ENCODE data around the gene GIPC3.

The GIPC3 gene

GRCh38 chr19:3603121-3603811, 18.0 kb downstream of the GIPC3 start:
- no peaks in the 10 kb centered on the region for H3K27me3 ChIP-seq (ENCODE audit: control insufficient read depth in 1 of 2, insufficient read depth in 2 of 2, low read length in 2 of 2)
- H3K27ac ChIP-seq (ENCODE audit: low read depth, low read length): no peak overlapping the region
- no peaks in the 10 kb centered on the region for H3K9me3 ChIP-seq (ENCODE audit: low read length)
- H3K4me3 ChIP-seq (ENCODE audit: low read depth in 1 of 2, low read length in 2 of 2): no peak overlapping the region
- H3K9ac ChIP-seq (ENCODE audit: low read length): no peak overlapping the region
- H3K36me3 ChIP-seq (ENCODE audit: insufficient read depth, low read length): no peaks in the 10 kb centered on the region
- H3K4me1 ChIP-seq (ENCODE audit: insufficient read depth, low read length): peaks cover 13% of the 10 kb centered on the region

GRCh38 chr19:3604227-3604986, 19.1 kb downstream of the GIPC3 start:
- Histone ChIP-seq H3K4me3 (ENCODE audit: low read depth in 1 of 2, low read length in 2 of 2) (no peak overlapping the region), H3K36me3 (ENCODE audit: insufficient read depth, low read length) (no peaks in the 10 kb centered on the region), H3K9ac (ENCODE audit: low read length) (no peak overlapping the region), H3K9me3 (ENCODE audit: low read length) (no peaks in the 10 kb centered on the region), H3K27ac (ENCODE audit: low read depth, low read length) (no peak overlapping the region), H3K27me3 (ENCODE audit: control insufficient read depth in 1 of 2, insufficient read depth in 2 of 2, low read length in 2 of 2) (no peaks in the 10 kb centered on the region), H3K4me1 (ENCODE audit: insufficient read depth, low read length) (peaks cover 13% of the 10 kb centered on the region)

- no peak overlapping the region for H3K9ac ChIP-seq (ENCODE audit: low read length)
- H3K4me3 ChIP-seq (ENCODE audit: low read depth in 1 of 2, low read length in 2 of 2): no peak overlapping the region
- no peaks in the 10 kb centered on the region for H3K9me3 ChIP-seq (ENCODE audit: low read length)
- no peaks in the 10 kb centered on the region for H3K36me3 ChIP-seq (ENCODE audit: insufficient read depth, low read length)
- peaks cover 13% of the 10 kb centered on the region for H3K4me1 ChIP-seq (ENCODE audit: insufficient read depth, low read length)
- H3K27ac ChIP-seq (ENCODE audit: low read depth, low read length): no peak overlapping the region
- H3K27me3 ChIP-seq (ENCODE audit: control insufficient read depth in 1 of 2, insufficient read depth in 2 of 2, low read length in 2 of 2): no peaks in the 10 kb centered on the region
These were observed 19.7 kb downstream of the GIPC3 start for GRCh38 chr19:3604987-3605343.

- Histone ChIP-seq H3K4me1 (ENCODE audit: insufficient read depth, low read length) (peaks cover 13% of the 10 kb centered on the region), H3K4me3 (ENCODE audit: low read depth in 1 of 2, low read length in 2 of 2) (peak overlapping the region in 1 of 2 donors; percentile 54), H3K9ac (ENCODE audit: low read length) (no peak overlapping the region), H3K27ac (ENCODE audit: low read depth, low read length) (no peak overlapping the region), H3K27me3 (ENCODE audit: control insufficient read depth in 1 of 2, insufficient read depth in 2 of 2, low read length in 2 of 2) (no peaks in the 10 kb centered on the region), H3K36me3 (ENCODE audit: insufficient read depth, low read length) (no peaks in the 10 kb centered on the region), H3K9me3 (ENCODE audit: low read length) (no peaks in the 10 kb centered on the region)
These were observed 20.1 kb downstream of the GIPC3 start for GRCh38 chr19:3605361-3605760.

DNA sequence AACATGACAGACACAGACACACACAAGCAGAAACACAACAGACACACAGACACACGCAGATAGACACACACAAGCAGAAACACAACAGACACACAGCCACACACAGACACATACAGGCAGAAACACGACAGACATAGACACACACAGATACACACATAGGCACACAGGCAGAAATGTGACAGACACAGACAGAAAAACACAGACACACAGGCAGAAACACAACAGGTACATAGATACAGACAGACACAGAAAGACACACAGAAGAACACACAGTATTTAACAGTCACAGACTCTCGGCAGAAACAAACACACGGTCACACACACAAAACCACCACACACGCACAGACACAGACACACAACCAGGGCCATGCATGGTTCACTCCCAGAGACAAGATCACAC, 20.5 kb downstream of the GIPC3 start:
- H3K9ac ChIP-seq (ENCODE audit: low read length): no peak overlapping the region
- H3K27ac ChIP-seq (ENCODE audit: low read depth, low read length): no peak overlapping the region
- H3K36me3 ChIP-seq (ENCODE audit: insufficient read depth, low read length): no peaks in the 10 kb centered on the region
- H3K4me3 ChIP-seq (ENCODE audit: low read depth in 1 of 2, low read length in 2 of 2): peak overlapping the region in 1 of 2 donors; percentile 54
- peaks cover 13% of the 10 kb centered on the region for H3K4me1 ChIP-seq (ENCODE audit: insufficient read depth, low read length)
- no peaks in the 10 kb centered on the region for H3K27me3 ChIP-seq (ENCODE audit: control insufficient read depth in 1 of 2, insufficient read depth in 2 of 2, low read length in 2 of 2)
- H3K9me3 ChIP-seq (ENCODE audit: low read length): no peaks in the 10 kb centered on the region

- no peaks in the 10 kb centered on the region for H3K27me3 ChIP-seq (ENCODE audit: control insufficient read depth in 1 of 2, insufficient read depth in 2 of 2, low read length in 2 of 2)
- H3K27ac ChIP-seq (ENCODE audit: low read depth, low read length): no peak overlapping the region
- H3K9me3 ChIP-seq (ENCODE audit: low read length): no peaks in the 10 kb centered on the region
- no peak overlapping the region for H3K9ac ChIP-seq (ENCODE audit: low read length)
- H3K4me1 ChIP-seq (ENCODE audit: insufficient read depth, low read length): peaks cover 13% of the 10 kb centered on the region
- peaks cover 3% of the 10 kb centered on the region for H3K36me3 ChIP-seq (ENCODE audit: insufficient read depth, low read length)
- peak overlapping the region; percentile 54 to 68 for H3K4me3 ChIP-seq (ENCODE audit: low read depth in 1 of 2, low read length in 2 of 2)
These were observed 21.0 kb downstream of the GIPC3 start for GRCh38 chr19:3606174-3606689.

GRCh38 chr19:3606690-3607289, 21.5 kb downstream of the GIPC3 start, which contains the start of gene TBXA2R:
TSS of gene TBXA2R (minus strand) at chr19:3606875. CDS start at chr19:3600634, 6,241 bp downstream.
- peaks cover 13% of the 10 kb centered on the region for H3K4me1 ChIP-seq (ENCODE audit: insufficient read depth, low read length)
- peaks cover 9% of the 10 kb centered on the region for H3K36me3 ChIP-seq (ENCODE audit: insufficient read depth, low read length)
- H3K9ac ChIP-seq (ENCODE audit: low read length): no peak within 1 kb of the TSS
- H3K9me3 ChIP-seq (ENCODE audit: low read length): no peaks in the 10 kb centered on the region
- no peaks in the 10 kb centered on the region for H3K27me3 ChIP-seq (ENCODE audit: control insufficient read depth in 1 of 2, insufficient read depth in 2 of 2, low read length in 2 of 2)
- peak within 1 kb of the TSS; percentile 54 to 68 for H3K4me3 ChIP-seq (ENCODE audit: low read depth in 1 of 2, low read length in 2 of 2)
- H3K27ac ChIP-seq (ENCODE audit: low read depth, low read length): peak within 1 kb of the TSS; percentile 79

DNA sequence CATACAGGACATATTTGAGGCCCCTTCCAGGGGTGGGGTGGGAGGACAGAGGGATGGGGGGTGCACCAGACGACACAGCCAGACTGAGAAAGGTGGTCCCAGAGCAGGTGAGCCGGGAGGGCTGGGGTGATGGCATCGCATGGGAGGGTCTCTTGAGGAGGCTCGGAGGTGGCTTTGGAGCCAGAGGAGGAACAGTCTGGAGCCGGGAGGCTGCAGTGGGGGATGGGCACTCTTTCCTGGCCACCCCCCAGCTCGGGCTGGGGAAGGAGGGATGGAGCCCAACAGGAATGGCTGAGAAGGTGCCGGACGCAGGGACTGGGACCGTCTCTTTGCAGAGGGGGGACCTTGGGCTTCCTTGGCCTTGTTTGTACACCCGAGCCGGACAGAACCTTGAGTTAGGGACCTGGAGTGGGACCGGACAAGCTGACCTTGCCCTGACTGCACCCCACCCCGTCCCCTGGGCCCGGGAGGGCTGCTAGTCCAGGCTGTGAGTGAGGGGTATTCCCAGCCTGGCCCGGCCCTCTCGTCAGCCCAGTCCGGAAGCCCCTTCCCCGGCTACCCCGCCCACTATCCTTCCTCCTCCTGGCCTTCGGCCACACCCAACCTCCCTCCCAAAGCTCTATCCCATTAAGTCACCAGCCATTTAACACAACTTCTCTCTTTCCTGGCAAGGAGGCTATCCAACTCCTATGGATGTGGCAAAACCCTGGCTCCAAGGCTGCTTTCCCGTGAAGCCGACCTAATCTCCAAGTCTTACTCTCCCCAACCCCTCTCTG, 22.2 kb downstream of the GIPC3 start:
- Histone ChIP-seq H3K9ac (ENCODE audit: low read length) (no peak overlapping the region), H3K36me3 (ENCODE audit: insufficient read depth, low read length) (peaks cover 13% of the 10 kb centered on the region), H3K27me3 (ENCODE audit: control insufficient read depth in 1 of 2, insufficient read depth in 2 of 2, low read length in 2 of 2) (no peaks in the 10 kb centered on the region), H3K9me3 (ENCODE audit: low read length) (no peaks in the 10 kb centered on the region), H3K27ac (ENCODE audit: low read depth, low read length) (peak overlapping the region; percentile 79), H3K4me3 (ENCODE audit: low read depth in 1 of 2, low read length in 2 of 2) (peak overlapping the region; percentile 54 to 68), H3K4me1 (ENCODE audit: insufficient read depth, low read length) (peaks cover 13% of the 10 kb centered on the region)

DNA sequence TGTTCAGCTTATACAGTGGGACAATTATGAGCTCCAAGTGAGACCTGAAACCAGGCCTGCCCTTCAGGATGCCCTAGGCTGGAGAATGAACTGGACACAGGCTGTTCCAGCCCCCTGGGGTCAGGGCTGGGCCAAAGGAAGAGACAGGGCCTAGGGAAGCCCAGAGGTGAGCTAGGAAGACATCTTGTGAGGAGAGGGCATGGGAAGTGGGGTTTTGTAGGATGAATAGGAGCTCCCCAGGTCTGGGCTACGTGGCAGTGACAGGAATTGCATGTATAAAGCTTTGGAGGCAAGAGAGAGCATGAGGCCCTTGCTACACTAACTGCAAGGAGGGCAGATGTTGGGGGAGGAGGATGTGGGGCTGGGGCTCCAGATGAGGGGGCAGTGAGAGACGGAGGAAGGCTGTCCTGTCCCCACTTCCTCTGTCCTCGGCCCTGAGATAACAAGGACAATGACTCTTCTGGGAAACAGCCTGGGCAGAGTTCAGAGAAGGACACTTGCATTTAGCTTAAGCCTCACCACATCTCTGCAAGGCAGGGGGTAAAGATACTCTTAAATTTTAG, 22.9 kb downstream of the GIPC3 start:
- Histone ChIP-seq H3K4me3 (ENCODE audit: low read depth in 1 of 2, low read length in 2 of 2) (no peak overlapping the region), H3K4me1 (ENCODE audit: insufficient read depth, low read length) (peaks cover 13% of the 10 kb centered on the region), H3K36me3 (ENCODE audit: insufficient read depth, low read length) (peaks cover 13% of the 10 kb centered on the region), H3K27ac (ENCODE audit: low read depth, low read length) (no peak overlapping the region), H3K9ac (ENCODE audit: low read length) (no peak overlapping the region), H3K27me3 (ENCODE audit: control insufficient read depth in 1 of 2, insufficient read depth in 2 of 2, low read length in 2 of 2) (no peaks in the 10 kb centered on the region), H3K9me3 (ENCODE audit: low read length) (no peaks in the 10 kb centered on the region)

- Histone ChIP-seq H3K27me3 (ENCODE audit: control insufficient read depth in 1 of 2, insufficient read depth in 2 of 2, low read length in 2 of 2) (no peaks in the 10 kb centered on the region), H3K4me3 (ENCODE audit: low read depth in 1 of 2, low read length in 2 of 2) (no peak overlapping the region), H3K9me3 (ENCODE audit: low read length) (no peaks in the 10 kb centered on the region), H3K36me3 (ENCODE audit: insufficient read depth, low read length) (peaks cover 13% of the 10 kb centered on the region), H3K9ac (ENCODE audit: low read length) (no peak overlapping the region), H3K4me1 (ENCODE audit: insufficient read depth, low read length) (peaks cover 13% of the 10 kb centered on the region), H3K27ac (ENCODE audit: low read depth, low read length) (no peak overlapping the region)
These were observed 23.6 kb downstream of the GIPC3 start for GRCh38 chr19:3608750-3609322.

Measured in muscle layer of colon (tissue), 2 donors.